IPS-18c (cell line): ENCODE data around the gene ANTXRL.
"Not testable (repeated sequence)": the region's sequence is repeated elsewhere in the genome, so short reads cannot be mapped to it uniquely, and the experiment has no call there.

Experiments used
- H3K4me3 ChIP-seq: 2 replicates; pipeline ENCODE4 v1.7.0; 2013; ENCODE audit warnings: low read depth, mild to moderate bottlenecking, low read length, moderate library complexity; ENCODE audit not compliant: insufficient read depth
- H3K9me3 ChIP-seq: one replicate; pipeline ENCODE4 v1.6.1; 2013; ENCODE audit warnings: mild to moderate bottlenecking, low read length, moderate library complexity; ENCODE audit not compliant: control insufficient read depth, insufficient read depth

ANTXRL gene

GRCh38 chr10:46329690-46330016, 42.9 kb downstream of the ANTXRL start:
- Histone ChIP-seq H3K9me3 (no peaks in the 10 kb centered on the region), H3K4me3 (no peak overlapping the region)

DNA sequence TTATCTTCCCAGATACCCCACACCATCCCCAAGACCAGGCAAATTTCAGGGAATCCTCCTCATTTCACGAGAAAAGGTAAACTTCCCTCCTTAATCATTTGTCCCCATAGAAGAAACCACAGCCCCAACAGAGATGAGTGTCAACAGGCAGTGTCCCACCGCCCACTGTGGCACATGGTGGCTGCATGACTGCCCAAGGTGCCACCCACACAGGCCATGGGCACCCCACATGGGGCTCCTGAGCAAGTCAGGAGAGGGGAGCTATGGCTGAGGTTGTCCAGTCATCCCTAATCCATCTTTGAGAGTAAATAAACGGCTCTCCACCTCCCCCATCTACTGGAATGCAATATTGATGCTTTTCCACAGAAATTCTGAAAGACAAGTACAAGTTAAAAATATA, 44.1 kb downstream of the ANTXRL start:
- no peak overlapping the region for H3K4me3 ChIP-seq

GRCh38 chr10:46365484-46365883, 78.7 kb downstream of the ANTXRL start:
- H3K4me3 ChIP-seq, H3K9me3 ChIP-seq: not testable (repeated sequence)

More for the DNA sequence above, 44.1 kb downstream of the ANTXRL start:
- no peaks in the 10 kb centered on the region for H3K9me3 ChIP-seq

DNA sequence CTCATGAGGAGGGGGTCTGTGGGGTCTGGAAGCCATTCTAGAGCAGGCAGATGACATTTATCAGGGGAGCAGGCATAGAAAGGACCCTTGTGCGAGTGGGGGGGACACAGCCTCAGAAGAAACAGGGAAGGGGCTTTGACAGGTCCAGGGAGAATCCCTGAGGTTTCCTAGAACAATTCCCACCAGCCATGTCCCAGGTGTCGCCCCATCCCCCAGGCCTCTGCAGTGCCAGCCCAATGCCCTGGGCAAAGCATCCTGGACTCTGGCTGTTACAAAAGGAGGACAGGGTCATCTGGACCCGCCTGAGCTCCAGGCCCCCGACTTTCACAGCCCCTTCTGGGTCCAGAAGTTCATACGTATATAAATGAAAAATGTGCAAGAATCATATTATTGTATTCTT, 80.4 kb downstream of the ANTXRL start:
- not testable (repeated sequence) for H3K4me3 ChIP-seq, H3K9me3 ChIP-seq

- not testable (repeated sequence) for H3K9me3 ChIP-seq, H3K4me3 ChIP-seq
Observed at GRCh38 chr10:46367666-46368240, 81.0 kb downstream of the ANTXRL start.

- not testable (repeated sequence) for H3K4me3 ChIP-seq, H3K9me3 ChIP-seq
Observed at GRCh38 chr10:46368956-46369355, 82.2 kb downstream of the ANTXRL start.

GRCh38 chr10:46374410-46374809, 87.6 kb downstream of the ANTXRL start:
- not testable (repeated sequence) for H3K4me3 ChIP-seq, H3K9me3 ChIP-seq

DNA sequence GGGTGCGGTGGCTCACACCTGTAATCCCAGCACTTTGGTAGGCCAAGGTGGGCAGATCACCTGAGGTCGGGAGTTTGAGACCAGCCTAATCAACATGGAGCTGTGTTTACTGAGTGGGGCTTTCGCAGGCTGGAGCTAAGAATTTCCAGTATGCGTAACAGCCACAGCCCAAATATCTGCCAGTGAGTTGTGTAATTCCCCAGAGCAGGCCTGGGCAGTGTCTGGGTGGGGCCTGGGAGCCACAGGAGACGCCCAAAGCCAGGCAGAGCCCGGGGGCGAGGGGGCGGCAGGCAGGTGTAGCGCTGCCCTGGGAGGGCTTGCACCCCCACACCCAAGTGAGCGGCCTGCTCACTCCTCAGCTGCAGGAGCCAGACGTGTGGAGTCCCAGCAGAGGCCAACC, 88.6 kb downstream of the ANTXRL start, which contains the start of gene ANXA8L1:
Gene ANXA8L1 (plus strand): TSS at position 371 of the 400 bp plus-strand sequence. CDS start 76 bp downstream, outside the sequence.
- not testable (repeated sequence) for H3K4me3 ChIP-seq, H3K9me3 ChIP-seq

GRCh38 chr10:46377022-46377421, 90.2 kb downstream of the ANTXRL start:
- not testable (repeated sequence) for H3K4me3 ChIP-seq, H3K9me3 ChIP-seq

DNA sequence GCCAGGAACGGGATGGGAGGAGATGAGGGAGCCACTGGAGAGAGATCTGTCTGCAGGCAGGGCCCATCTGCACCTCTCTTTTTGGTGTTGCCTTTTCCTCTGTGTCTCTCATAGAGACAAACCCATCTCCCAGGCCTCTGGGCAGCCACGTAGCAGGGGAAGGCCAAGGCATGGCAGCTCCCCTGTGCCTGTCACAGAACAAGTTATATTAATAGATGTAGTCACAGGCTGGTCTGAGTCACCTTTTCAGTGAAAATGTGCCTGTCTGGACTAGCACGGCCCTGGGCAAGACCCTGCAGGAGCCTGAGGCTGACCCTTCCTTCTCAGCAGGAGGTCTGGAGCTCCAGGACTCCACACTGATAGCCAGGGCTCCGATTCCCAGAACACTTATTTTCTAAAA, 90.9 kb downstream of the ANTXRL start:
- H3K9me3 ChIP-seq, H3K4me3 ChIP-seq: not testable (repeated sequence)

DNA sequence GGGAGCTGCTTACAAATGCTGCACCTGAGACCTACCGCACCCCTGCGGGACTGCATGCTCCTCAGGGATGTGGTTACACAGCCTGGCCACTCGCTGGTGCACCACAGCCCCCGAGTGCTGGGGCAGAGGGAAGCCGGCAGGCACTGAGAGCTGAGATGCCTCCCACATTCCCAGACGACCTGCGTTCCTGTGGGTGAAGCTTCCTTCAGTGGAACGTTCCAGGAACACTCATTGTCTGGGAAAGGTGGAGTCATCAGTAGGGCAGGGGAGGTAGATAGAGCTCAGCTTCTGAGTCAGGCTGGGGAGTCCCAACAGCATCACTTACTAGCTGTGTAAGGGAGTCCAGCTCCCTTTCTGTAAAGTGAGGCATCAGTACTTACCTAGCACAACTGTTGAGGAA, 91.3 kb downstream of the ANTXRL start:
- H3K4me3 ChIP-seq, H3K9me3 ChIP-seq: not testable (repeated sequence)

DNA sequence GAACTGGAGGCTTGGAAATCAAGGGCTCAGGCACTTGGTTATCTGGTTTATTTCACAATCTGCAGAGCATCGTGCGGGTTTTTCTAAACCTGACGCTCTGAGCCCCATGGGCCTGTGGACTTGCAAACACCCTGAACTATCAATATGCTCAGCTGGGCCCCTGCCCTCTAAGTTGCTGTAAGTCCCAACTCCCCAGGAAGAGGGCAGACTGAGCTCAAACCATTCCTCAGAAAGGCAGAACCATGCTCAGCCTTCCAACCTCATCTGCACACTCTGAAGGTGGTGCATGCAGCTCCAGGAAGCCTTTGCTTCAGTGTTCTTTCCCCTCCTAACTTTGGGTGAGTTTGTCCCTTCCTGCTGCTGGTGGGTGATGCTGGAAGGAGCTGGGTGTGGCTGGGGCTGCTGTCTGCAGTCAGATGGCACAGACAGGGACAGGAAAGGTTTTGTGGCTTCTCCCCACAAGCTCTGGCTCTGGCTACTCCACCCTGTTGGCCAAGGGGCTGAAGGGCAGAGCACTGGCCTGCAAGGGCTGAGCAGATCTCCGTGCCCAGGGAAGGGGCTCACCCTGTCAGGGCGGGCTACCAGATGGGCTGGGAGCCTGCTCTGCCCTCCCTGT, 92.5 kb downstream of the ANTXRL start:
- H3K4me3 ChIP-seq, H3K9me3 ChIP-seq: not testable (repeated sequence)
